AG04449 (cell line): Measurements from ENCODE around the gene COMTD1.

Experiments used
- CTCF ChIA-PET: fragments of 350-600 bp; formaldehyde crosslinking; extraction: SDS; loops from one replicate; lab custom pipeline; 2021; ENCODE audit warnings: antibody characterized with exemption; lab: Yijun Ruan, JAX
- POLR2A ChIA-PET: fragments of 400-600, 350-600 bp; formaldehyde crosslinking; extraction: SDS; loops from one replicate; lab custom pipeline; 2020; ENCODE audit warnings: antibody characterized with exemption, inconsistent platforms; lab: Yijun Ruan, JAX
- DNase-seq: peaks from one replicate; pipeline ENCODE4 v3.0.0-alpha.2; 2010; ENCODE audit warnings: low read depth, low spot score
- H3K4me3 ChIP-seq: 2 replicates; pipeline ENCODE4 v1.5.1; 2011; ENCODE audit warnings: low read depth, mild to moderate bottlenecking, control low read depth, low read length
- TF ChIP-seq, protein P1 (sequence below): IDR thresholded peaks from one replicate; pipeline ENCODE4 v1.5.1; 2011; ENCODE audit warnings: mild to moderate bottlenecking, moderate library complexity, low read length, control low read depth, inconsistent platforms; ENCODE audit not compliant: insufficient read depth; ENCODE audit errors: missing control alignments

The COMTD1 gene

DNA sequence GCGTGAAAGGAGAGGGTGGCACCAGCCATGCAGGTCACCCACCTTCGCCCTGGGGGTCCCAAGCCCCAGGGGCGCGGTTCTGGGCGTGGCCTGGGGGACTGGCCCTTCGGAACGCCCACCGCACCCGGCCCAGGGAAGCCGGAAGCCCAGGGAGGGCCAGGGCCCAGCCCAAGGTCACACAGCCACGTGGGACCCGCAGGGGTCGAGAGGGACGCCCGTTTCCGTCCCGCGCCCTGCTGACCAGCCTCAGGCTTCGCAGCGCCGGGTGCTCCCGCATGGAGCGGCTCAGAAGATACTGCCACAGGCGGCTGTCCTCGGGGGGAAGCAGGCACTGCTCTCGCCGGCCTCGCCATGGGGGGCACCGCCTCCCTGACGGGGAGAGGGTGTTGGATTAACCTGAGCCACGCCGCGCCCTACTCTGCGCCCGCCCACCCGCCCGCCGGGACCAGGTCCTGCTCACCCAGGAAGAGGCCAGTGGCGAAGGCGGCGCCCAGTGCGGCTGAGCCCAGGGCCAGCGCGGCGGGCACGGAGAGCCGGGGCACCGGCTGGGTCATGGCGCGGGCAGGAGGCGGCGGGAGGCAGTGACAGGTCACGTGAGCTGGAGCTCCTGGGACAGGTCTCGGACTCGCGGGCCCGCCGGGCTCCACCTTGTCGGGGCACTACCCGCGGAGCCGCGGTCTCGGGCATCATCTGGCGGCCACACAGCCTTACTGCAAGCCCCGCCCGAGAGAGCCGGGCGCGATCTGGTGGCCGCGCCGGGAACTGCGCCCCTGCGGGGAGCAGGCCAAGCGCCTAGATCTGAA lies at the start of gene COMTD1:
TSS of gene COMTD1 (minus strand) at position 583 of the 803 bp plus-strand sequence. CDS start at position 554, 29 bp downstream.
- DNase-seq: no peak
- CTCF ChIA-PET: interaction anchor here (0.6 to 11.5 kb wide), 40 partner anchors 11 to 1045 kb away, joined by 3 to 302 read pairs (median 4); partner anchors contain the start of genes SAMD8 and VDAC2
- TF ChIP-seq, protein P1, sequence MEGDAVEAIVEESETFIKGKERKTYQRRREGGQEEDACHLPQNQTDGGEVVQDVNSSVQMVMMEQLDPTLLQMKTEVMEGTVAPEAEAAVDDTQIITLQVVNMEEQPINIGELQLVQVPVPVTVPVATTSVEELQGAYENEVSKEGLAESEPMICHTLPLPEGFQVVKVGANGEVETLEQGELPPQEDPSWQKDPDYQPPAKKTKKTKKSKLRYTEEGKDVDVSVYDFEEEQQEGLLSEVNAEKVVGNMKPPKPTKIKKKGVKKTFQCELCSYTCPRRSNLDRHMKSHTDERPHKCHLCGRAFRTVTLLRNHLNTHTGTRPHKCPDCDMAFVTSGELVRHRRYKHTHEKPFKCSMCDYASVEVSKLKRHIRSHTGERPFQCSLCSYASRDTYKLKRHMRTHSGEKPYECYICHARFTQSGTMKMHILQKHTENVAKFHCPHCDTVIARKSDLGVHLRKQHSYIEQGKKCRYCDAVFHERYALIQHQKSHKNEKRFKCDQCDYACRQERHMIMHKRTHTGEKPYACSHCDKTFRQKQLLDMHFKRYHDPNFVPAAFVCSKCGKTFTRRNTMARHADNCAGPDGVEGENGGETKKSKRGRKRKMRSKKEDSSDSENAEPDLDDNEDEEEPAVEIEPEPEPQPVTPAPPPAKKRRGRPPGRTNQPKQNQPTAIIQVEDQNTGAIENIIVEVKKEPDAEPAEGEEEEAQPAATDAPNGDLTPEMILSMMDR: peak; percentile 100
- POLR2A ChIA-PET: interaction anchor here (1.1 to 1.2 kb wide), 3 partner anchors 10 to 40 kb away, joined by 3 to 4 read pairs (median 4); no protein-coding TSS in a partner anchor
- peak within 1 kb of the TSS; percentile 71 for H3K4me3 ChIP-seq

DNA sequence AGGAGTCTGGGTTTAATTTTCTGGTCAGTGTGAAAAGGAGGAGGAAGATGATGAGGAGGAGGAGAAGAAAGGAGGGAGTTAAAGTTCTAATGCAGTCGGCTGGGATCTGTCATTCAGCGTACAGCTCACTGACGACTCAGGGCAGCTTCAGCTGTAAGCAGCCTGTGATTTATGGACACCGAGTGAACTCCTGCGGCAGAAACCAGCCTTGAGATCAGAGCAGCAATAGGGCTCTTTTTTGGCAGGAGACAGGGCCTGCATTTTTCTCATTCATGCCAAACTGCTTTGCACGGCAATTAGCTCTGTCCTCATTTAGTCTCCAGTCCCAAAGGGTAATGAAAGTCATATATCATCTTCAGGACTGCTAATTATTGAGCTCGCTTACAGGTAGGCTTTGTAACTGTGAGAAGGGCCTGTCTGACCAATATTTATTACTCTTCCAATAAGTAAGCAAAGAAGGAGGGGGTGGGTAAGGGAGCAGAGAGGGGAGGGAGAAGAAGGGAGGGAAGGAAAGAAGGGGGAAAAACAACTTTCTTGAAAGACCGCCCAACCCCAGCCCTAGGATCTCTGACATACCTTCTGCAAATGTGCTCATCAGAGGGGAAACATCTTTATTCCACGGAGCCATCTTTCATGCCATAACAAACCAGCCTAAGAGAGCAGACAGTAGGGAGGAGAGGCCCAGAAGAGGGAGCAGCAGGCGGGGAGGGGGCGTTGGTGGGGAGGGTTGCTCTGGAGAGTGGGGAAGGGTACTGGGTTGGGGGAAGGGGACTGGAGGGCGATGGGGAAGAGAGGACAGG lies 48.1 kb upstream of the COMTD1 start:
- POLR2A ChIA-PET: interaction anchor here (1.0 to 1.2 kb wide), 2 partner anchors 11 to 13 kb away, joined by 3 to 4 read pairs; no protein-coding TSS in a partner anchor
- CTCF ChIA-PET: interaction anchor here (1.2 to 1.9 kb wide), 7 partner anchors 11 to 113 kb away, joined by 3 to 6 read pairs (median 4); partner anchors contain the start of gene COMTD1
- TF ChIP-seq, protein P1: no peak

GRCh38 chr10:75283078-75283670 lies 47.4 kb upstream of the COMTD1 start:
- DNase-seq: no peak
- TF ChIP-seq, protein P1: no peak
- H3K4me3 ChIP-seq: peak overlapping the region; percentile 35
- POLR2A ChIA-PET: interaction anchor here (1.0 to 1.2 kb wide), 2 partner anchors 12 to 14 kb away, joined by 3 to 4 read pairs; no protein-coding TSS in a partner anchor
- CTCF ChIA-PET: interaction anchor here (0.9 to 1.9 kb wide), 5 partner anchors 14 to 112 kb away, joined by 3 to 6 read pairs (median 4); no protein-coding TSS in a partner anchor

More for the DNA sequence above, 48.1 kb upstream of the COMTD1 start:
- DNase-seq: peak; percentile 63
- peak overlapping the region; percentile 35 for H3K4me3 ChIP-seq

GRCh38 chr10:75281974-75282373 lies 46.2 kb upstream of the COMTD1 start:
- ChIA-PET POLR2A (no interaction called here), CTCF (interaction anchor here (1.8 kb wide), 1 partner anchor 113 kb away, joined by 6 read pairs; no protein-coding TSS in a partner anchor)
- H3K4me3 ChIP-seq: no peak overlapping the region
- TF ChIP-seq, protein P1: no peak
- no peak for DNase-seq

DNA sequence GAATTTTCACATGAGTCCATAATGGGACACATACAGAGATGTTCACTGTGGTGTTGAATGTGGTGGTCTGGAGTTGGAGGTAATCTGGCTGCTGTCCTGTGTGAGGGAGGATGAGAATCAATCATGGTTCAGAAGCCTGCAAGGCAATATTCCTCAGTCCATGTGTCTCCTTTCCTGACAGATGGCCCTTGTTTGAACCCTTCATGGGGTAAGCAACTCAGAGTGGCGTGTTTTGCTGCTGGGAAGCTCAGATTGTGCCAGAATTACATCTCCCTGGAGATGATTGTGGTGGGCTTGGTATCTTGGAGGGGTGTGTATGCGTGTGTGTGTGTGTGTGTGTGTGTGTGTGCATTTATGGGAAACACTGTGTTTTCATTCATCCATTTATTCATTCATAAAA lies 44.5 kb upstream of the COMTD1 start:
- CTCF ChIA-PET: interaction anchor here (1.1 to 1.2 kb wide), 2 partner anchors 10 to 115 kb away, joined by 3 read pairs; no protein-coding TSS in a partner anchor
- H3K4me3 ChIP-seq: no peak overlapping the region
- POLR2A ChIA-PET: no interaction called here
- TF ChIP-seq, protein P1: no peak
- DNase-seq: no peak
